ENCODE measurements around the gene GSTO1. TPM values are rescaled to one million over a fixed set of nuclear protein-coding genes. Genes with fewer than 3 reads are reported as not detected.

GSTO1 gene
- total RNA-seq, 1 experiment from 2014 or later, result 126 TPM

- no TSS peak for BruUV-seq (replicated peaks)
- peaks cover 20% of the 10 kb centered on the region for H3K36me3 ChIP-seq (ENCODE audit: insufficient read depth, low read length, poor library complexity, severe bottlenecking)
- ChIA-PET CTCF (no interaction called here), POLR2A (ENCODE audit: low non-redundant PET) (no interaction called here)
- H3K27ac ChIP-seq (ENCODE audit: low read depth, low read length, poor library complexity, severe bottlenecking), result no peak overlapping the region
- DNase-seq (ENCODE audit: low spot score), result no peak
- no peak for TF ChIP-seq EZH2 (IDR thresholded peaks at IDR 0.05; ENCODE audit: borderline replicate concordance, low read depth, low read length, poor library complexity, severe bottlenecking)
- no peak for TF ChIP-seq CTCF (conservative IDR thresholded peaks at IDR 0.05; ENCODE audit: low read depth, low read length)
- H3K27me3 ChIP-seq (replicated peaks; ENCODE audit: insufficient read depth, low read depth, low read length, poor library complexity), result no peaks in the 10 kb centered on the region
- H3K4me3 ChIP-seq (ENCODE audit: low read depth, low read length, poor library complexity, severe bottlenecking), result no peak overlapping the region
- intact Hi-C loops (cut with micrococcal nuclease; ENCODE audit: unreplicated experiment), result no loop called here
- no peaks in the 10 kb centered on the region for H3K9me3 ChIP-seq (ENCODE audit: low read depth, low read length, poor library complexity, severe bottlenecking)
- H3K4me1 ChIP-seq (ENCODE audit: insufficient read depth, low read length, poor library complexity, severe bottlenecking), result no peaks in the 10 kb centered on the region
These were observed 53.8 kb downstream of the GSTO1 start for GRCh38 chr10:104308439-104308903.

GRCh38 chr10:104309980-104310978 is 55.6 kb downstream of the GSTO1 start:
- TF ChIP-seq EZH2 (IDR thresholded peaks at IDR 0.05; ENCODE audit: borderline replicate concordance, low read depth, low read length, poor library complexity, severe bottlenecking) (no peak), CTCF (conservative IDR thresholded peaks at IDR 0.05; ENCODE audit: low read depth, low read length) (no peak)
- intact Hi-C loops (cut with micrococcal nuclease; ENCODE audit: unreplicated experiment), result no loop called here
- BruUV-seq (replicated peaks), result no TSS peak
- no peak for DNase-seq (ENCODE audit: low spot score)
- Histone ChIP-seq H3K9me3 (ENCODE audit: low read depth, low read length, poor library complexity, severe bottlenecking) (no peaks in the 10 kb centered on the region), H3K36me3 (ENCODE audit: insufficient read depth, low read length, poor library complexity, severe bottlenecking) (peaks cover 39% of the 10 kb centered on the region), H3K27me3 (replicated peaks; ENCODE audit: insufficient read depth, low read depth, low read length, poor library complexity) (no peaks in the 10 kb centered on the region), H3K27ac (ENCODE audit: low read depth, low read length, poor library complexity, severe bottlenecking) (no peak overlapping the region), H3K4me1 (ENCODE audit: insufficient read depth, low read length, poor library complexity, severe bottlenecking) (no peaks in the 10 kb centered on the region), H3K4me3 (ENCODE audit: low read depth, low read length, poor library complexity, severe bottlenecking) (no peak overlapping the region)
- POLR2A ChIA-PET (ENCODE audit: low non-redundant PET), result no interaction called here
- CTCF ChIA-PET, result no interaction called here

- Histone ChIP-seq H3K9me3 (ENCODE audit: low read depth, low read length, poor library complexity, severe bottlenecking) (no peaks in the 10 kb centered on the region), H3K4me3 (ENCODE audit: low read depth, low read length, poor library complexity, severe bottlenecking) (no peak overlapping the region), H3K36me3 (ENCODE audit: insufficient read depth, low read length, poor library complexity, severe bottlenecking) (peaks cover 45% of the 10 kb centered on the region), H3K4me1 (ENCODE audit: insufficient read depth, low read length, poor library complexity, severe bottlenecking) (no peaks in the 10 kb centered on the region), H3K27ac (ENCODE audit: low read depth, low read length, poor library complexity, severe bottlenecking) (peak overlapping the region; percentile 30), H3K27me3 (replicated peaks; ENCODE audit: insufficient read depth, low read depth, low read length, poor library complexity) (no peaks in the 10 kb centered on the region)
- DNase-seq (ENCODE audit: low spot score), result no peak
- CTCF ChIA-PET, result no interaction called here
- intact Hi-C loops (cut with micrococcal nuclease; ENCODE audit: unreplicated experiment), result no loop called here
- POLR2A ChIA-PET (ENCODE audit: low non-redundant PET), result interaction anchor here (0.5 kb wide), 1 partner anchor 486 kb away, joined by 3 read pairs; no protein-coding TSS in a partner anchor
- TF ChIP-seq EZH2 (IDR thresholded peaks at IDR 0.05; ENCODE audit: borderline replicate concordance, low read depth, low read length, poor library complexity, severe bottlenecking) (no peak), CTCF (conservative IDR thresholded peaks at IDR 0.05; ENCODE audit: low read depth, low read length) (no peak)
- BruUV-seq (replicated peaks), result no TSS peak
These were observed 56.6 kb downstream of the GSTO1 start for GRCh38 chr10:104311184-104311720.
